Stimulated activated CD8-positive, alpha-beta memory T cell treated with anti-CD3 and anti-CD28 coated beads, Interleukin-4, amount 100 ng/mL, for 4 hours (primary cell): ENCODE results near the gene N4BP2L2.

Experiments used
- DNase-seq, 2 donors: peaks; one replicate each; pipeline ENCODE4 v3.0.0-alpha.2; 2020; ENCODE audit warnings: low read depth in 2 of 2, low spot score in 1 of 2

Gene N4BP2L2

DNA sequence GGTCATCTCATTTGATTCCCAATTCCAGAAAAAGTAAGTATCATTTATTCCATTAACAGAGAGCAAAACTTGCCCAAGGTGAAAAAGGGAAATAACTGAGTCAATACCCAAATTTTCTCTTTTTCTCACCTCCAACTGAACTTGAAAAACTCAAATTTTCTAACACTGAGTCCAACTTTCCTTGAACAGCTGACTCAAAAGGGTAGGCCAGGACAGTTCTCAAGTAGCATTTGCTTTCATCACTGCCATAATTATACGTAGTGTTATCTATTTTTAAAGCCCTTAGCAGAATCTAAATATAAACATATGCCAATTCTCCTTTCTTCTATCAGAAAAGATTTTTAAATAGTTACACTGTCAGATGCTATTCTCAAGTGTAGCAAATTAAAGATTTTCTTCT, 3.5 kb downstream of the N4BP2L2 start:
- DNase-seq, result no peak

DNA sequence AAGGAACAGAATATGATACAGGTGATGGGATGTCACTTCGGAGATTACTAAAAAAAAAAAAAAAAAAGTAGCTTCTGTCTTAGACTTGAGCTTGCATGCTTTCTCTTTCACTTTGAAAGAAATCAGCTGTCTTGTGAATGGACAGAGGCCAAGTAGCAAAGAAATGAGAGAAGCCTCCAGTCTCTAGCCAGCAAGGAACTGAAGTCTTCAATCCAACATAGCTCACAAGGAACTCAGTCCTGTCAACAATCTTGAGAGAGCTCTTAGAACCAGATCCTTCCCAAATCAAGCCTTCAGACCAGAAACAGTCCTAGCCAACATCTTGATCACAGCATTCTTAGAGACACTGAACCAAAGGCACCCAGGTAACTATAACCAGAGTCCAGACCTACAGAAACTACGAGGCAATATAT, 7.7 kb downstream of the N4BP2L2 start:
- no peak for DNase-seq

DNA sequence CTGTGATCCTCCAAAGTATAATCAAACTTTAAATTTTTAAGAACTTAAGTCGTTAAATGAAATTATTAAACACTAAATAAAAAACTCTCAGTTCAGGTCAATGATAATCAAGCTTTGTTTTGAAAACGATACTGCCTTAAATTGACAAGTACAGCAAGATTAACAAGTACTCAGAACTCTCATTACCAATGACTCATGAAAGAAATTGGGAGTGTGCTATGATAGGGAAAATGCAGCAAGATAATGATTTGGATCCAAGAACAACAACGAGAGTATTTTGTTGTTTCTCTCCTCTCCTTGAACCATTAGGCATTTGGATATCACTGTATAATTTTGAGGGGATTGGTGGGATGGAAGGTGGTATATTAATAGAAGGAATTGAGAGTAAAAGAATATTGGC, 10.2 kb downstream of the N4BP2L2 start:
- DNase-seq, result no peak

DNA sequence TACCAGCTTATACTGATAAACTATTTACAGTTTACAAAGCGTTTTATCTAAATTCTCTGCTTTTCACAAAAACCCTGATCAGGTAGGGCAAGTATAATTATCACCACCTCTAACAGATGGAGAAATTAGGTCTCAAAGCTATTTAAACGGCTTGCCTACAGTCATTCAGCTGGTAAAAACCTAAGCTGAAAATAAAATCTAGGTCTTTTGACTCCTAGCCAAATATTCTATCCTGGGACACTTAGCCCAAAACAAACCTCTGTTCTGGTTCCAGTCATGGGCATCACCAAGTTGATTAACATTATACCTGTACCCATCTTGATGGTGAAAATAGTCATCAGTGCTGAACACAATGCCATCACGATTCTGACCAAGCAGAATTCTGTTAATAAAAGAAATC, 11.4 kb downstream of the N4BP2L2 start:
- DNase-seq, result no peak

DNA sequence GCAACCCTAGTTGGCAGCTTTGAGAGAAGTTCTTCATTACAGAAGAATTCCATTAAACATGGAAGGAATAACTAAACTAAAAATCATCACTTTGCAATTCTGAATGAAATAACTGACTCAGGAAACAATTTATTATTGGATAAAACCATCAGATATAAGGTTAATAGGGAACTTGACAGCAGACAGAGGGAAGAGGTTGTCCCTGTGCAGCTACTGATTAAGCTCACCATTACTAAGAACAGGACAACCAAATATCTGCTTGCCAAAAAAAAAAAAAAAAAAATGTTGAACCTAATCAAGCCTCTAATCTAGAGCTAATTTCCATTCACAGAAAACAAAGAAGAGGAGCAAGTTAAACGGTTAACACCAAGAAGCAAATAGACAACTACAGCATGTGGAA, 12.8 kb downstream of the N4BP2L2 start:
- DNase-seq, result no peak

DNA sequence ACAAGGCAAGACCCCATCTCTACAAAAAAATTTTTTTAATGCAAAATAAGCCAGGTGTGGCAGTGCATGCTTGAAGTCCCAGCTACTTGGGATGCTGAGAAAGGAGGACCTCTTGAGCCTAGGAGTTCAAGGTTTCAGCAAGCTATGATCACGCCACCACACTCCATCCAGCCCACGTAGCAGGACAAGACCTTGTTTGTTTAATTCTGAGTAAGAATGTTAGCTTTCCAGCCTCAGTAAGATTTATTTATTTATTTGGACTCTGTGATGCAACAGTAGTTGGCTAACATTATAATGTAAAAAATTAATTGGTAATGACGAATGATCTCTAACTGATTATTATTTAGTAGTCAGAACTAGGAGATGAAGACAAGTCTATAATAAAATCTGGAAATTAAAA, 23.3 kb downstream of the N4BP2L2 start:
- DNase-seq, result no peak

DNA sequence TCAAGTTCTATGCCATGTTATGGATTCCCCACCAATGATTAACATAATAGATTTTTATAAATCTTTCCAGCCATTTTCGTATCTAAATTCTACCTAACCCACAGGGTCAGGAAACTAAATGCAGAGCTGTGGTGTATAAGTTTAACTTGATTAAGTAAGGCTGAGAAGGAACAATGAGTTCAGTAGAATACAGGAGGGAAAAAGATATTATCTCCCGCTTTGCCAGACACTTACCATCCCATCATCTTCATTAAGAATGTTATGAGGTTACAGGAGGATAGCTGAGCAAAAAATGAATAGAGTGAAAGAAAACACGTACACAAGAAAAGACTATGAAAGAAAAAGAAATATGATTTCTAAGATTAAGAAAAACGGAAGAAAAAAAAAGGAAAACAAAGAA, 27.1 kb downstream of the N4BP2L2 start:
- no peak for DNase-seq

DNA sequence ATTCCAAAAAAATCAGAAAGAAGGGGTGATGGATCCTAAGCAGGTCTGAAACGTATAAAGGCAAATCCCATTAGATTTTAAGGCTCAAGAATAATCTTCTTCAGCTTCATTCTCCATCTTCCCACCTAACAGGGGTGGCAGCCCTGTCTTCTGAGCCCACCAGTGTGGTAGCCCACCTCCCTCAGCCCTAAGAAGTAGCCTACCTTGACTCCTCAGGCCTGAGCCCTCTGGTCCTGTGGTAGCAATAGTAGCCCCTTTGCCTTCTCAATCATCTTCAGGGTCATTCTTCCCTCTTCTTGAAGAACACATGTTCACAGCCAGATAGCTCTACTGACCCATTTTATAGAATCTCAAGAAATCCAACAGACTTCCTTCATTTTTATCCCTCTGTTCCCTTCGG, 33.7 kb downstream of the N4BP2L2 start:
- DNase-seq, result no peak

DNA sequence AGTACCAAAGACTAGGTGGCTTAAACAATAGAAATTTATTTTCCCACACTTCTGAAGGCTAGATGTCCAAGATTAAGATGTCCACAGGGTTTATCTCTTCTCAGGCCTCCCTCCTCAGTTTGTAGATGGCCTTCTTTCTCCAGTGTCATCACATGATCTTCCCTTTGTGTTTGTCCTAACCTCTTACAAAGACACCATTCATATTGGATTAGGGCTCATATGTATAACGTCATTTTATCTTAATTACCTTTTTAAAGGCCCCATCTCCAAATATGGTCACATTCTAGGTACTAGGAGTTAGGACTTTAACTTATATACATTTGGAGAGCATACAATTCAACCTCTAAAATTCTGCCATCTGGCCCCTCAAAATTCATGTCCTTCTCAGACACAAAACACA, 34.3 kb downstream of the N4BP2L2 start:
- no peak for DNase-seq

DNA sequence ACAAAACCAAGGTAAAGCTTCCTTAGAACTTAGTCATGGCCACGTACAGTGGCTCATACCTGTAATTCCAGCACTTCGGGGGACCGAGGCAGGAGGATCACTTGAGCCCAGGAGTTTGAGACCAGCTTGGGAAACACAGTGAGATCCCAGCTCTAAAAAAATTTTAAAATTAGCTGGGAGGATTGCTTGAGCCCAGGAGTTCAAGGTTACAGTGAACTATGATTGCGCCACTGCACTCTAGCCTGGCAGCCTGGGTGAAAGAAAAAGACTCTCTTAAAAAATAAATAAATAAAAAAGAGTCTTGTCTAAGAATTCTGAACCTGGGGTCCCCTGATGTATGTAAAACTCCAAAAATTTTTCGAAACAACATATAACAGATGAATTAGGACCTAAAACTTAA, 34.9 kb downstream of the N4BP2L2 start:
- DNase-seq, result no peak

DNA sequence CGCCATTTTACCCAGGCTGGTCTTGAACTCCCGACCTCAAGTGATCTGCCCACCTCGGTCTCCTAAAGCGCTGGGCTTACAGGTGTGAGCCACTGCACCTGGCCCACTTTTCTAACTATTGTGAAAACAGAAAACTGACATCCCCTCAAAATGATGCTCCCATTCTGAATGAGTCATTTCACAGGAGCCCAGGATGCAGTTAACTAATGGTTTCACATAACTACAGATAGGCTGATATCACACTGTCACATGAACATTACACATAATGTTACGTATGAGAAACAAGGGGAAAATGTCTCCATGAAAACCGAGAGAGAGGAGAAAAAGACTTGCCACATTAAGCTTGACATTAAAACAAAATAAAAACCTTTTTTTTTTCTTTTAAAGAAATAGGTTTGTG, 37.5 kb downstream of the N4BP2L2 start:
- no peak for DNase-seq

DNA sequence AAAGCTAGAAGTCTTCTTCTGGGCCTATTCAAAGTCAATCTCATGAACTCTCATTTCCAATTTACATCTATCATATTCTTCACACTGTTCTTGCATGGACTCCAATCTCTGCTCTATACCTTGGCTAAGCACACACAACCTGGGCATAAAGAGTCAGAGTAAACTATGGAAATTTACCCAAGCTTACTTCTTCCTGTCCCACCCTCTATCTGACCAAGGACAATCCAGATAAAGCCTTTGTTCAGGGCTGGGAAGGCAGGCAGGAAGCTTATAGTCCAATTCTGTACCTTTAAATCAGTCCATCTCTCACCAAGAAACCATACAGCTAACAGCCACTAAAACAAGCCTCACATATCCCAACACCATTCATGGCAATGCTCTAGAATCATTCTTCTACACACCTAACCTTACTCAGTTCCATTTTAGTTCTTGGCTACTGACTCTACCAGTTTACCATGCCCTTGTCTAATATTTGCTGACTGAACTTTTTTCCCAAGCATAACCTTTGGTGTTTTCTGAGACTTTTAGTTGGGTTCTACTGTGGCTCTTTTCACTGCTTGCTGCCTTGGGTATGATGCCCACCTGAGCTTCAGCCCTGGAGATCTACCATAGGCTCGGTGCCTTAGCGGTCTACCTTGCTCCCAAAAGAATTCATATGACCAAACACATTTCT, 38.9 kb downstream of the N4BP2L2 start:
- no peak for DNase-seq

DNA sequence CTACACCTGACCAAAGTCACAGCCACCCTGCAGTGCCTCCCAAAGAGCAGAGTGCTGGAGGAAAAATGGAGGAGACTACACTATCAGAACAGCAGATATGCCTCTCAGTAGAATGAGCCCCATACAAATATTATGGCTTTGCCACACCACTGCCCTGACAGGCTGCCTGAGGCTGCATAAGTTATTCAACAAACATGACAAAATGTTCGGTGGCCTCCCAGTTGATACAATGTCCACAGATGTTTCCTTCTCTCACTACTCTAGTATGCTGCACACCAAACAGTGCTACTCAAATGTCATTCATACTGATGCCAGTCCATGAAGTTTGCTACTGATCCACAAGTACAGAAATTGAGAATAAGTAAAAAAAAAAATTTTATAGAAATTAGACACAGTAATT, 41.0 kb downstream of the N4BP2L2 start:
- DNase-seq, result no peak

DNA sequence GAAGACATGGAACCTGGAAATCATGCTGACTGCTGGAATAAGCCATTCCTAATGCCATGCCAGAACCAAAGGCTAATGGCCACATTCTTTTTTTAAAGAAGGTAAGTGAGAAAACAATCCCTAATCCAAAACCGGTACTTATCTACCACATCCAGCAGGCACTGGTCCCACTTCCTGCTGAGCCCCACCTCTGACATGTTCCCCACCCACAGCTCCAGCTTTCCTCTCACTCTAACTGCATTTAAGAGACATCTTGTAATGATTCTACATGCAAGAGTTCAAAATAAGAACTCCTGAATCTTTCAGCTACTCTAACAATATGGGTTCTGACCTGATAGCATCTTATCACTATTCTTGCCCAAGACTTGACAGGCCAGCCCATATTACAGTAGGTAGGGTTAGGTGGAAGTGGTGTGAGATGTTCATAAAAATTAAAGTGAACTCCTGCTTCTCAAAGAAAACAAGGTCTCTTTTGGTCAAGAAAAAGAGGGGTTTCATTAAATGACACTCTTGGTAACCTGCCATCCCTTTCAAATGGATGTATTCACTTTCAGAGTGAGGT, 41.9 kb downstream of the N4BP2L2 start:
- DNase-seq, result no peak

DNA sequence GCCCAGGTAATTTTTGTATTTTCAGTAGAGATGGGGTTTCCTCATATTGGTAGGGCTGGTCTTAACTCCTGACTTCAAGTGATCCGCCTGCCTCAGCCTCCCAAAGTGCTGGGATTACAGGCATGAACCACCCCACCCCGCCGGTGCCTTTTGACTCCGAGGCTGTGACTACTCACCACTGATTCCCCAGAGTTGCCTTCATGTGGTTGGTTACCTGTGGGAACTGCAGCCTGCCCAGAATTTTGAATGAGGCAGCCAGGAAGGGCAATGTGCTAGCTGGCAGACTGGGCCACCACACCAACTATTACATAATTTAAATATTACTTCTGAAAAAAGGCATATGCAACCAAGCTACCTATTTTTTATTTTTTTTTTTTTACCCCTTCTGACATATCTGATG, 42.8 kb downstream of the N4BP2L2 start:
- no peak for DNase-seq

DNA sequence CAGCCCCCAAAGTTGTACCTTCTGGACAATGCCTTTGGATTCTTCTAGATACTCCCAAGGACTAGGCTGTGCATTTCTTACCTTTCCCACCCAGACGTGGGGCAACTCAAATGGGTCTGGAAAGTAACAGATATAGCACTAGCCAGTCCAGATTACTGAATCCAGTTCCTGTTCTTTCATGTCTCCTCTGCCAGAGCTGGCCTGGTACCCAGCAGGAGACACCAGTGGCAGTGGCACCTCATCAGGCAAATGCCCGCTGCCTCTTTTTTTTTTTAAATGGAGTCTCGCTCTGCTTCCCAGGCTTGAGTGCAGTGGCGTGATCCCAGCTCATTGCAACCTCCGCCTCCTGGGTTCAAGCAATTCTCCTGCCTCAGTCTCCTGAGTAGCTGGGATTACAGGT, 43.2 kb downstream of the N4BP2L2 start:
- no peak for DNase-seq

DNA sequence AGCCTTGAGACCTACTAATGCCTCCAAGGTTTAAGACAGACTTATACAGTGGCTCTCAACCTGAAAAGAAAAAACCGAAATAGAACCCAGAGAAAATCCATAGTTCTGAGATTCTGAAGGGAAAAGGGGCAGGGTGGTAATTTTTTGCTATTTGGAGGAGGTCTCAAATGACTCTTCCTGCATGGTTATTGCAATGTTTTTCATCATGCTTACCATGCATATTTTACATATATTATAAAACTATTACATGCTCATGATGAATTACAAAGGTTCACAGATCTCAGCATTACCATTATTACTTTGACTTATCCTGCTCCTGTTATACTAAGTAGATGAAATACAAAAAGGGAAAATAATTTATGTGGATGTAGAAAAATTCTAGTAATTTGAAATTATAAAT, 47.6 kb downstream of the N4BP2L2 start:
- no peak for DNase-seq

DNA sequence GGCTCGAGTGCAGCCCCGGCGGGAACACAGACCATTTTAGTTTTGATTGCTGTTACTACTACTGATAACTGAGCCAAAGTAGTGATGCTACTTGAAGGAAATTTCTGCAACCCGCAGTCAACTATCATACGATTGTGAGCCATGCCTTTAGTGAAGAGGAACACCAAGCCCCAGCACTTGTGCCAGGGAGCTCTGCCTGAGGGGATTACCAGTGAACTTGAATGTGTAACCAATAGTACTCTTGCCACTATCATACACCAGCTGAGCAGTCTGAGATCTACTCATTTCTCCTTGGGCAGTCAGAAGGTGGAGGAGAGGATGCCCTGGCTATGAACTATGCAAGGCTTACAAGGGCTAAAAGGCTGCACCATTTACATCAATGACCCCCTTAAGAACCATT, 61.7 kb downstream of the N4BP2L2 start:
- no peak for DNase-seq

DNA sequence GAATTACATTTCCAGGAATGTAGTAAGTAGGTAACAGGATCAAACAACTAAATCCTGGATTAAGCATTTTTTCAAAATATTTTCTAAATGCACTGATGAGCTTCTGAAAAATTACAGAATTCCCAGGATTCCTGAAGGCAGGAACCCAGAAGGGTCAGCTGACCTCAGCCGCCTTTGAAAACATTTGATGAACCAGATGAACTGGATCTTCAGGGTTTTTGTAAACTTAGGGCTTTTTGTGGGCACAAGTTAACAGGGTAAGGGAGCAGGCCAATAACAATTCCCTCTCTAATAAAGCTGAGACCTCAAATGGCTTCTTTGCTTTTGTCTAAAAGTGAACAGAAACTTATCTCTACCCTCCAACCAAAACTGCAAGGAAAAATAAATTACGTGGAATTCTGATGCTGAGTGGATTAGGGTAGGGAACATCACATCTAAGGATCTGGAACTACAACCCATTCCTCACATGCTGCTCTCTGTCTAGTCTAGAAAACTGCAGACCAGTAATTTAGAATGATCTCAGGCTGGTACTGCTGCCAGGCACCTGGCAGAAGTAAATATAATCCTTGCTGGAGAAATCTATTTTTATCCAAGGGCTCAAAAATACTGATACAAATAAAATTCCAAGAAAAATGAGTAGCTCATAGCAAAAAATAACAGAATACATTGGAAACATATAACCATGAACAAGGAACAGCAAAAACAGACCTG, 62.4 kb downstream of the N4BP2L2 start:
- no peak for DNase-seq

DNA sequence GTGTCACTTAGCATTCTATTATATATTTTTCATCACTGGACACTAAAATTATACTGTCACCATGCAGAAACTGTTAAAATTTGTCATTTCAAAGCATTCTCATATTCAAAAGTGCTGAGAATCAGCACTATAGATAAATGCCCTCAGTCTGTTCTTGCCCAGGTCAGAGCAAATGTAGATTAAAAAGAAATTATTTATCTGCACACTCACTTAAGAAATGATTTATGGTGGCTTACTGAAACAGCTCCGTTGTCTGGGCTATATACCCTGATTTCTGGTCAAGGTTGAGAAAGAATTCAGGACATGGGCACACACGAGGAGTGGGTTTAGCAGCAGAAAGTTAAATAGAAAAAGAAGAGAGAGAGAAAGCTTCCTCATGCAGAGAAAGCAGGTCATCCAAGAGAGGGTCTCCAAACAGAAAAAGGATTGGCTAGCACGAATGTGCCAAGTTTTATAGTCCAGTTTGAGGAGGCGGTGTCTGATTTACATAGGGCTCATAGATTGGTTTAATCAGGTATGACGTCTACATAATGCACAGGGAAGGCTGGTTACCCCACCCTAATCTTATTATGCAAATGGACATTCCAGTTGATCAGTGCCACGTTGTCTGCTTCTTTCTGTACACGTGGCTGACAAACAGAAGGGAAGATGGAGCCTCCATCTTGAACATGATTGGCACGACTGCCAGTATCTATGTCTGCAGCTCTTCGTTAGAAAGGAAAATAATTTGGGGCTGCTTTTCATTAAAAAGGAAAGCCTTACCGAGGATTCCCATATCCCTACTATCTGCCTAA, 63.4 kb downstream of the N4BP2L2 start:
- no peak for DNase-seq

DNA sequence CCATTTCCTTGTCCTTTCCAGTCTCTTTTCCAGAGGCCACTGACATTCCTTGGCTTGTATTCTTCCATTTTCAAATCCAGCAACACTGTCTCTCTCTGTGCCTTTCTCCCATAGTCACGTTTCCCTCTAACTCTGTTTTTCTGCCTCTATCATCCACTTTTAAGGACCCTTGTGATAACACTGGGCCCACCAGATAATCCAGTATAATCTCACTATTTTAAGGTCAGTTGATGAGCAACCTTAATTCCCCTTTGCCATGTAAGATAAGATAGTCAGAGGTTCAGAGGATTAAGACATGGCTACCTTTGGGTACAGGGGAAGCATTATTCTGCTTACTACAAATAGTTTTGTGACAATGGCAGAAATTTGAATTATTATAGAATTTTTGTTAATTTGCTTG, 64.9 kb downstream of the N4BP2L2 start:
- DNase-seq, result no peak

DNA sequence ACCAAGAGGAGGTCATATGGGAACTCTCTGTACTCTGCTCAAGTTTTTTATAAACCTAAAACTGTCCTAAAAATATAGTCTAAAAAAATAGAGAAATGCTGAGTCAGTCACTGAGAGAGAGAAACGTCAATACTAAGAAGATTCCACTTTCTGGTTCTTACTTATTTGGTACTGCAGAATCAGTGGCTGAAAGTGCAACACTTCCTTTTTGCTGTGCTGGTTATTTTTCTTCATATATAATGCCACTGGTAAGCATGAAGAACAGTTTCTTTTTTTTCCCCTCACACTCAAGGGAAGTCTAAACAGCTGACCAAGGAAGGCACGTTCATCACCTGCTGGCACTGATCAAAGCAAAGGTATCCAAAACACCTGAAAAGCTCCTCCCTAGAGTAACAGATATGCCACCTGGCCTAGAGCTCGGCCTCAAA, 66.4 kb downstream of the N4BP2L2 start:
- DNase-seq, result no peak
